Activated CD8-positive, alpha-beta T cell treated with anti-CD3 and anti-CD28 coated beads, Interleukin-2, amount 10 ng/mL, durations not matched to agents 7 days and 5 days (primary cell): Measurements from ENCODE around the gene SPATA45. TPM values are rescaled to one million over a fixed set of nuclear protein-coding genes. Genes with fewer than 3 reads are reported as not detected.

Source experiments
- ATAC-seq: fragments of 150-1000 bp; cut with Tn5 transposase; one replicate; pipeline ENCODE4 v1.10.0; 2021; ENCODE audit warnings: moderate library complexity
- CTCF ChIA-PET: fragments of 350-600 bp; sonication (Branson Sonifier 250); formaldehyde crosslinking; loops from one replicate; lab custom pipeline; 2021; ENCODE audit warnings: antibody characterized with exemption; lab: Charles Lee
- POLR2A ChIA-PET: fragments of 350-600 bp; sonication (Branson Sonifier 250); formaldehyde crosslinking; loops from one replicate; lab custom pipeline; 2021; ENCODE audit warnings: antibody characterized with exemption; lab: Charles Lee
- DNase-seq: peaks from one replicate; pipeline ENCODE4 v3.0.0-alpha.2; 2020
- H3K27ac Mint-ChIP-seq: one replicate; pipeline ENCODE4 v1.8.0; 2021; ENCODE audit warnings: mild to moderate bottlenecking, mixed read lengths
- H3K27me3 Mint-ChIP-seq: one replicate; pipeline ENCODE4 v1.8.0; 2021; ENCODE audit warnings: low read depth, mixed read lengths
- H3K36me3 Mint-ChIP-seq: one replicate; pipeline ENCODE4 v1.8.0; 2021; ENCODE audit warnings: low read depth, mixed read lengths
- H3K4me1 Mint-ChIP-seq: one replicate; pipeline ENCODE4 v1.8.0; 2021; ENCODE audit warnings: low read depth, mixed read lengths
- H3K4me3 Mint-ChIP-seq: one replicate; pipeline ENCODE4 v1.8.0; 2021; ENCODE audit warnings: mild to moderate bottlenecking, mixed read lengths
- H3K9me3 Mint-ChIP-seq: one replicate; pipeline ENCODE4 v1.8.0; 2022; ENCODE audit warnings: mixed read lengths; ENCODE audit not compliant: insufficient read depth
- total RNA-seq, 2 experiments: library from RNA; stranded (reverse); gene quantifications; one replicate each; pipeline ENCODE4 v1.2.3, GENCODE V29; 2021

The SPATA45 gene
- total RNA-seq, 2 experiments from 2014 or later = not detected

- POLR2A ChIA-PET = no interaction called here
- H3K36me3 Mint-ChIP-seq = peaks cover 2% of the 10 kb centered on the region
- CTCF ChIA-PET = interaction anchor here (1.0 kb wide), 1 partner anchor 13 kb away, joined by 5 read pairs; no protein-coding TSS in a partner anchor
- H3K9me3 Mint-ChIP-seq = peaks cover 22% of the 10 kb centered on the region
- ATAC-seq (no peak), DNase-seq (no peak)
- no peak overlapping the region for H3K4me3 Mint-ChIP-seq
- H3K27me3 Mint-ChIP-seq = peaks cover 5% of the 10 kb centered on the region
- H3K27ac Mint-ChIP-seq = no peak overlapping the region
- H3K4me1 Mint-ChIP-seq = no peaks in the 10 kb centered on the region
Measured at GRCh38 chr1:212827831-212828278, 19.6 kb downstream of the SPATA45 start.

GRCh38 chr1:212827171-212827776, 20.2 kb downstream of the SPATA45 start:
- Mint-ChIP-seq H3K27ac (no peak overlapping the region), H3K4me1 (no peaks in the 10 kb centered on the region)

GRCh38 chr1:212825798-212826452, 21.5 kb downstream of the SPATA45 start:
- CTCF ChIA-PET = no interaction called here
- peaks cover 5% of the 10 kb centered on the region for H3K27me3 Mint-ChIP-seq
- no peak overlapping the region for H3K4me3 Mint-ChIP-seq
- no peaks in the 10 kb centered on the region for H3K4me1 Mint-ChIP-seq
- no peak for ATAC-seq
- peaks cover 22% of the 10 kb centered on the region for H3K9me3 Mint-ChIP-seq
- POLR2A ChIA-PET = no interaction called here
- no peak overlapping the region for H3K27ac Mint-ChIP-seq
- no peak for DNase-seq
- peaks cover 2% of the 10 kb centered on the region for H3K36me3 Mint-ChIP-seq

More at GRCh38 chr1:212827171-212827776, 20.2 kb downstream of the SPATA45 start:
- H3K9me3 Mint-ChIP-seq = peaks cover 22% of the 10 kb centered on the region
- peaks cover 2% of the 10 kb centered on the region for H3K36me3 Mint-ChIP-seq
- no peak for DNase-seq
- ChIA-PET CTCF (interaction anchor here (1.0 kb wide), 1 partner anchor 12 kb away, joined by 5 read pairs; no protein-coding TSS in a partner anchor), POLR2A (no interaction called here)
- H3K4me3 Mint-ChIP-seq = no peak overlapping the region
- no peak for ATAC-seq
- H3K27me3 Mint-ChIP-seq = peaks cover 5% of the 10 kb centered on the region

GRCh38 chr1:212824201-212824600, 23.2 kb downstream of the SPATA45 start:
- H3K27me3 Mint-ChIP-seq = peaks cover 8% of the 10 kb centered on the region
- H3K4me1 Mint-ChIP-seq = peaks cover 4% of the 10 kb centered on the region
- POLR2A ChIA-PET = no interaction called here
- peaks cover 22% of the 10 kb centered on the region for H3K9me3 Mint-ChIP-seq
- no peak overlapping the region for H3K27ac Mint-ChIP-seq
- CTCF ChIA-PET = no interaction called here
- DNase-seq = no peak
- peaks cover 2% of the 10 kb centered on the region for H3K36me3 Mint-ChIP-seq
- no peak overlapping the region for H3K4me3 Mint-ChIP-seq
- ATAC-seq = no peak

- peaks cover 8% of the 10 kb centered on the region for H3K27me3 Mint-ChIP-seq
- ChIA-PET CTCF (interaction anchor here (0.7 kb wide), 1 partner anchor 8 kb away, joined by 3 read pairs; no protein-coding TSS in a partner anchor), POLR2A (no interaction called here)
- no peak overlapping the region for H3K4me3 Mint-ChIP-seq
- ATAC-seq (no peak), DNase-seq (no peak)
- H3K4me1 Mint-ChIP-seq = peaks cover 4% of the 10 kb centered on the region
- H3K36me3 Mint-ChIP-seq = peaks cover 2% of the 10 kb centered on the region
- no peak overlapping the region for H3K27ac Mint-ChIP-seq
- peaks cover 22% of the 10 kb centered on the region for H3K9me3 Mint-ChIP-seq
Measured at GRCh38 chr1:212822956-212823355, 24.5 kb downstream of the SPATA45 start.

- Mint-ChIP-seq H3K36me3 (peaks cover 2% of the 10 kb centered on the region), H3K27me3 (peaks cover 3% of the 10 kb centered on the region), H3K4me1 (peaks cover 4% of the 10 kb centered on the region), H3K9me3 (peaks cover 18% of the 10 kb centered on the region), H3K4me3 (no peak overlapping the region), H3K27ac (no peak overlapping the region)
- POLR2A ChIA-PET = no interaction called here
- CTCF ChIA-PET = no interaction called here
- no peak for DNase-seq
- no peak for ATAC-seq
Measured at GRCh38 chr1:212820969-212821368, 26.5 kb downstream of the SPATA45 start.

- H3K27me3 Mint-ChIP-seq = peaks cover 3% of the 10 kb centered on the region
- H3K9me3 Mint-ChIP-seq = peaks cover 8% of the 10 kb centered on the region
- POLR2A ChIA-PET = no interaction called here
- no peak overlapping the region for H3K4me3 Mint-ChIP-seq
- DNase-seq (no peak), ATAC-seq (no peak)
- H3K36me3 Mint-ChIP-seq = peaks cover 2% of the 10 kb centered on the region
- peaks cover 4% of the 10 kb centered on the region for H3K4me1 Mint-ChIP-seq
- CTCF ChIA-PET = no interaction called here
- no peak overlapping the region for H3K27ac Mint-ChIP-seq
Measured at GRCh38 chr1:212819726-212820125, 27.7 kb downstream of the SPATA45 start.

GRCh38 chr1:212816567-212817278, 30.7 kb downstream of the SPATA45 start:
- DNase-seq = no peak
- ChIA-PET POLR2A (interaction anchor here (0.5 kb wide), 1 partner anchor 355 kb away, joined by 8 read pairs; no protein-coding TSS in a partner anchor), CTCF (no interaction called here)
- no peak for ATAC-seq
- no peak overlapping the region for H3K27ac Mint-ChIP-seq
- no peaks in the 10 kb centered on the region for H3K36me3 Mint-ChIP-seq
- no peak overlapping the region for H3K4me3 Mint-ChIP-seq
- no peaks in the 10 kb centered on the region for H3K9me3 Mint-ChIP-seq
- peaks cover 4% of the 10 kb centered on the region for H3K4me1 Mint-ChIP-seq
- peaks cover 3% of the 10 kb centered on the region for H3K27me3 Mint-ChIP-seq

GRCh38 chr1:212814537-212815334, 32.7 kb downstream of the SPATA45 start:
- no peak for ATAC-seq
- peaks cover 3% of the 10 kb centered on the region for H3K4me1 Mint-ChIP-seq
- H3K27me3 Mint-ChIP-seq = no peaks in the 10 kb centered on the region

GRCh38 chr1:212805767-212806166, 41.7 kb downstream of the SPATA45 start:
- Mint-ChIP-seq H3K27me3 (no peaks in the 10 kb centered on the region), H3K4me3 (no peak overlapping the region), H3K9me3 (no peaks in the 10 kb centered on the region), H3K4me1 (no peaks in the 10 kb centered on the region), H3K27ac (no peak overlapping the region), H3K36me3 (peaks cover 18% of the 10 kb centered on the region)
- ChIA-PET CTCF (no interaction called here), POLR2A (no interaction called here)
- ATAC-seq = no peak
- no peak for DNase-seq

More at GRCh38 chr1:212814537-212815334, 32.7 kb downstream of the SPATA45 start:
- DNase-seq = peak; percentile 30
- Mint-ChIP-seq H3K36me3 (no peaks in the 10 kb centered on the region), H3K9me3 (no peaks in the 10 kb centered on the region), H3K27ac (no peak overlapping the region), H3K4me3 (no peak overlapping the region)
- CTCF ChIA-PET = interaction anchor here (0.6 to 2.0 kb wide), 17 partner anchors 9 to 308 kb away, joined by 3 to 9 read pairs (median 3); partner anchors contain the start of genes FLVCR1, NSL1, SPATA45 and TATDN3
- POLR2A ChIA-PET = no interaction called here

- Mint-ChIP-seq H3K4me3 (no peak overlapping the region), H3K27ac (no peak overlapping the region), H3K9me3 (no peaks in the 10 kb centered on the region), H3K36me3 (peaks cover 33% of the 10 kb centered on the region), H3K27me3 (no peaks in the 10 kb centered on the region), H3K4me1 (peaks cover 17% of the 10 kb centered on the region)
- CTCF ChIA-PET = interaction anchor here (1.0 kb wide), 1 partner anchor 133 kb away, joined by 3 read pairs; no protein-coding TSS in a partner anchor
- ATAC-seq = no peak
- DNase-seq = no peak
- POLR2A ChIA-PET = no interaction called here
Measured at GRCh38 chr1:212797681-212798080, 49.8 kb downstream of the SPATA45 start.
